ENCODE results near the gene NKPD1.

- TF ChIP-seq CTCF (IDR thresholded peaks at IDR 0.05) (no peak), ELF1 (IDR thresholded peaks at IDR 0.05) (no peak), RAD21 (IDR thresholded peaks at IDR 0.05; ENCODE audit: low read length) (no peak), EZH2phosphoT487 (IDR thresholded peaks at IDR 0.05; ENCODE audit: borderline replicate concordance, low read depth) (no peak), ZBTB33 (IDR thresholded peaks at IDR 0.05; ENCODE audit: borderline replicate concordance, low read depth) (no peak), GABPA (IDR thresholded peaks at IDR 0.05; ENCODE audit: low read depth) (no peak), REST (IDR thresholded peaks at IDR 0.05; ENCODE audit: low read depth, low read length) (no peak)
Measured at GRCh38 chr19:45153339-45154063, 7.3 kb downstream of the NKPD1 start.
